Lung microvascular endothelial cell (primary cell): ENCODE data around the gene PCDHAC1. TPM values are rescaled to one million over a fixed set of nuclear protein-coding genes. Genes with fewer than 3 reads are reported as not detected.
"Not testable (repeated sequence)": the region's sequence is repeated elsewhere in the genome, so short reads cannot be mapped to it uniquely, and the experiment has no call there.

Experiments used
- DNase-seq, 2 donors: peaks; one replicate each; pipeline versions ENCODE4 v3.0.0 to v3.0.0-alpha.2; 2010; ENCODE audit warnings: low read depth in 2 of 2
- total RNA-seq: library from RNA; depleted of rRNA; stranded (reverse); fragments of >200 nt; gene quantifications from 2 replicates; pipeline ENCODE4 v1.2.1, GENCODE V29; 2014

Gene PCDHAC1
- total RNA-seq, result under 0.01 TPM in 2 replicates

- no peak for DNase-seq
These were observed at the start of gene PCDHAC1 for GRCh38 chr5:140925806-140926442. Gene PCDHAC1 (plus strand): TSS chr5:140926299. CDS start chr5:140926893, 594 bp downstream.

DNA sequence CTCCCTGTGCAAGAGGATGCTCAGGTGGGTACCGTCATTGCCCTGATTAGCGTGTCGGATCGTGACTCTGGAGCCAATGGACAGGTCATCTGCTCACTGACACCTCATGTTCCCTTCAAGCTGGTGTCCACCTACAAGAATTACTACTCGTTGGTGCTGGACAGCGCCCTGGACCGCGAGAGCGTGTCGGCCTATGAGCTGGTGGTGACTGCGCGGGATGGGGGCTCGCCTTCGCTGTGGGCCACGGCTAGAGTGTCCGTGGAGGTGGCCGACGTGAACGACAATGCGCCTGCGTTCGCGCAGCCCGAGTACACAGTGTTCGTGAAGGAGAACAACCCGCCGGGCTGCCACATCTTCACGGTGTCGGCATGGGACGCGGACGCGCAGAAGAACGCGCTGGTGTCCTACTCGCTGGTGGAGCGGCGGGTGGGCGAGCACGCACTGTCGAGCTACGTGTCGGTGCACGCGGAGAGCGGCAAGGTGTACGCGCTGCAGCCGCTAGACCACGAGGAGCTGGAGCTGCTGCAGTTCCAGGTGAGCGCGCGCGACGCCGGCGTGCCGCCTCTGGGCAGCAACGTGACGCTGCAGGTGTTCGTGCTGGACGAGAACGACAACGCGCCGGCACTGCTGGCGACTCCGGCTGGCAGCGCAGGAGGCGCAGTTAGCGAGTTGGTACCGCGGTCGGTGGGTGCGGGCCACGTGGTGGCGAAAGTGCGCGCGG lies 49.4 kb upstream of the PCDHAC1 start:
- not testable (repeated sequence) for DNase-seq

- DNase-seq, result no peak
These were observed 48.9 kb upstream of the PCDHAC1 start for GRCh38 chr5:140877262-140877581.

DNA sequence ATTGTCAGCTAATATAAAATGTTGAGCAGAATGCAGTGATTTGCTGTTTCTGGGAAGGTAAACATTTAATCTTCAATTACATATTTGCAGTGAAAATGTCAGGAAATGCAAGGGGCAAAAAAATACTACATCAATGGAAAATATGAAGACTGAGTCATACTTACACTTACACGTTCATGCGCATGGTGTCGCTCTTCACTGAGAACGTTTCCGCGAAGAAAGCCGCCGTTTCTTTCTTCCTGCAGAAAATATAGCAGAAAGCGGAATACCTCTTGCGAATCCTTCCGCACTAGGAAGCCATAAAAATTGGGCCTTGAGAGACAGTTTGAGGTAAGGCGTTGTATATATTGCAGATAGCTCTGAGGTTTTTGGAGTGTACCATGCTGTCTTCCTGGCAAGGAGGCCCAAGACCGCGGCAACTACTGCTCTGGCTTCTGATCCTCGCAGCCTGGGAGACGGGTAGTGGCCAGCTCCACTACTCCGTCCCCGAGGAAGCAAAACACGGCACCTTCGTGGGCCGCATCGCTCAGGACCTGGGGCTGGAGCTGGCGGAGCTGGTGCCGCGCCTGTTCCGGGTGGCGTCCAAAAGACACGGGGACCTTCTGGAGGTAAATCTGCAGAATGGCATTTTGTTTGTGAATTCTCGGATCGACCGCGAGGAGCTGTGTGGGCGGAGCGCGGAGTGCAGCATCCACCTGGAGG lies 44.1 kb upstream of the PCDHAC1 start, which contains the start of gene PCDHA13:
PCDHA13 (plus strand) TSS at position 236 of the 702 bp plus-strand sequence; CDS start at position 381, 145 bp downstream.
- peak in 1 of 2 donors; percentile 8 for DNase-seq

DNA sequence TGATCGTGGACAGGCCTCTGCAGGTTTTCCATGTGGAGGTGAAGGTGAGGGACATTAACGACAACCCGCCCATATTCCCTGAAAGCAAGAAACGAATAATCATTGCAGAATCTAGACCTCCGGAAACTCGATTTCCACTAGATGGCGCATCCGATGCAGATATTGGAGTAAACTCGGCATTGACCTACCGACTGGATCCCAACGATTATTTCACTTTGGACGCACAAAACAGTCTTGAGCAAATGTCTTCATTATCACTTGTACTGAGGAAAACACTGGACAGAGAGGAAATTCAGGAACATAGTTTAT lies 43.6 kb upstream of the PCDHAC1 start:
- no peak for DNase-seq

GRCh38 chr5:140883373-140883772 lies 42.7 kb upstream of the PCDHAC1 start:
- DNase-seq, result no peak

DNA sequence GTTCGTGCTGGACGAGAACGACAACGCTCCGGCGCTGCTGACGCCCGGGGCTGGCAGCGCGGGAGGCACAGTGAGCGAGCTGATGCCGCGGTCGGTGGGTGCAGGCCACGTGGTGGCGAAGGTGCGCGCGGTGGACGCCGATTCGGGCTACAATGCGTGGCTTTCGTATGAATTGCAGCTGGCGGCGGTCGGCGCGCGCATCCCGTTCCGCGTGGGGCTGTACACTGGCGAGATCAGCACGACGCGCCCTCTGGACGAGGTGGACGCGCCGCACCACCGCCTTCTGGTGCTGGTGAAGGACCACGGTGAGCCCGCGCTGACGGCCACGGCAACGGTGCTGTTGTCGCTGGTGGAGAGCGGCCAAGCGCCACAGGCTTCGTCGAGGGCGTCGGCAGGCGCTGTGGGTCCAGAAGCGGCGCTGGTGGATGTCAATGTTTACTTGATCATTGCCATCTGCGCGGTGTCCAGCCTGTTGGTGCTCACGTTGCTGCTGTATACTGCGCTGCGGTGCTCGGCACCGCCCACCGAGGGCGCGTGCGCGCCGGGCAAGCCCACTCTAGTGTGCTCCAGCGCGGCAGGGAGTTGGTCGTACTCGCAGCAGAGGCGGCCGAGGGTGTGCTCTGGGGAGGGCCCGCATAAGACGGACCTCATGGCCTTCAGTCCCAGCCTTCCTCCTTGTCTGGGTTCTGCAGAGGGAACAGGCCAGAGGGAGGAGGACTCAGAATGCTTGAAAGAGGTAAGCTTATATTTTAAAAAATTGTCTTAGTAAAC lies 42.0 kb upstream of the PCDHAC1 start:
- no peak for DNase-seq

- DNase-seq, result no peak
These were observed 9.8 kb upstream of the PCDHAC1 start for GRCh38 chr5:140916325-140916724.

DNA sequence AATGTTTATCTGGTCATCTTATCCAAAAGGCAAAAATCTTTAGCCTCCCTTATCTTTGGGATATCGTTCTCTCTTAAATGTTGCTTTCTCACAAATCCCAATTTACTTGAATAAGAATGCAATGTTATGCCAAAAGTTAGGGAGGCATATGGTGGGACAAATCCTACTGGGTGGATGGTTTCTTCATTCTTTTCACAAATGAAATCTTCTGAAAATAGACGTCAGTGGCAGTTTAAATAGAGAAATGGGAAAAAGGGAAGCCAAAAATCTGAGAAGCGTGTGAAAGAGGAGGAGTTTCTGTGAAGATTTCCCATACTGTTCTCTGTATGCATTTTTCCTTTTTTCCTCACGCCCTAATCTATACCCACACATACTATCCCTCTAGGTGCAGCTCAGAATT lies 2.5 kb upstream of the PCDHAC1 start:
- no peak for DNase-seq

- DNase-seq, result peak; percentile 57 to 75
These were observed 536 bp downstream of the PCDHAC1 start for GRCh38 chr5:140926443-140927227.

DNA sequence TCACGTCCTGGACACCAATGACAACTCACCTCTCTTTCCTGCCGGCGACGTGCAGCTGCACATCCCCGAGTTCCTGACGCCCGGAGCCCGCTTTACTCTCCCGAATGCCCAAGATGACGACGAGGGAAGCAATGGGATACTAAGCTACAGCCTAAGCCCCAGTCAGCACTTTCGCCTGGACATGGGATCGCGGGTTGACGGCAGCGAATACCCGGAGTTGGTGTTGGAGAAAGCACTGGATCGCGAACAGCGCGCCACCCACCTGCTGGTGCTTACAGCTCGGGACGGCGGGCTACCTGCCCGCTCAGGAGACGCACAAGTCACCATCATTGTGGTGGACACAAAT lies 1.1 kb downstream of the PCDHAC1 start:
- no peak for DNase-seq

GRCh38 chr5:140934964-140935606 lies 9.0 kb downstream of the PCDHAC1 start:
- DNase-seq, result no peak

GRCh38 chr5:140946578-140946977 lies 20.5 kb downstream of the PCDHAC1 start:
- DNase-seq, result no peak

- no peak for DNase-seq
These were observed 25.5 kb downstream of the PCDHAC1 start for GRCh38 chr5:140951636-140952035.

- no peak for DNase-seq
These were observed 27.1 kb downstream of the PCDHAC1 start for GRCh38 chr5:140953234-140953633.

DNA sequence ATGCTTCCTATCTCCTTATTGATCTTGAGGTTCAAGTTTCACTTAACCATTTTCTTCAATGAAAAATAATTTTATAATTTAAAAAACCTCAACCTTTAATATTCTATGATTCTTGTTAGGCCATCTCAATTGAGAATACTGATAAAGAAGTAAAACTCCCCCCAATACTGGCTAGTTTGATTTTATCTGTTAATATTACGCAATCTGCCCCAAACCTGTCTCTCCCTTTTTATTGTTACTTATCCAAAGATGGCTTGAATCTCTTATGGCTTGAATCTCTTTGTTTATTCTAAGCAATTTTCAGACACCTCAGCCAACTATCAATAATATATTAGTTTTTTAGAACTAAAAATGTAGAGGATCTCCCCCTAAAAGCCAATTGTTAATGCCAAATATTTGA lies 36.1 kb downstream of the PCDHAC1 start:
- DNase-seq, result no peak

DNA sequence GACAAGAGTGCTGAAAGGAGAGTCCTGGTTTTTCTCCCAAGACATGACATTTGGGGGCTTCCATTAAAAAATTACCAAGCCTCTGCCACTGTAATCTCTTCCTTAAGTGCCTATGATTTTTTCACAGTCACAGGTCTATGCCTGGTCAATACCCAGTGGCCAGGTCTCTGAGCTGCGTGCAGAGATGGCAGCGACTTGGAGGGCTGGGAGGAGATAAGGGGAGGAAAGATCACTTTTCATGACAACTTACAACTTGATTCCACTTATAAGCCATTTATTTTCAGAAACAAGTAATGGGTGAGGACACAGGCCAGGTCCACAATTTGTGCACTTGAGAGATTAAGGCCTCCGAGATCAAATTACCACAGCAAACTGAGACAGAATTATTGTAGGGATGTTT lies 38.3 kb downstream of the PCDHAC1 start:
- no peak for DNase-seq

DNA sequence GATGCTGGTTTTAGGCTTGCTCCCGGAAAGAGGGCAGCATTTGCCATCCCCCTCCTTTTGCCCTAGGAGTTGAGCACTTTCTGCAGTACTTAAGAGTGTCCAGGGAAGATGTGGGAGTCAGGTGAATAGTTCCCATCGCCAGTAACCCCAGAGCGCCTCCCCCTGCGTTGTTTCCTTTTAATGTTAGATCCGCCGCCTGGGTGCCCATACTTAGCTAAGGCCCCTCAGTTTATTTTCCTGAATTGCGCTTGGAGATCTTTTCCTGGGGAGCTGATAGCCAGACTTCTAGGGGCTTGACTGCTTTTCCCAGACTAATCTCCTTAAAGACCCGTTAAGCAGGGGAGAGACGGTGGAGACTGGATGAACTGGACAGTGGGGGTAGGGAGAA lies 39.8 kb downstream of the PCDHAC1 start:
- no peak for DNase-seq

DNA sequence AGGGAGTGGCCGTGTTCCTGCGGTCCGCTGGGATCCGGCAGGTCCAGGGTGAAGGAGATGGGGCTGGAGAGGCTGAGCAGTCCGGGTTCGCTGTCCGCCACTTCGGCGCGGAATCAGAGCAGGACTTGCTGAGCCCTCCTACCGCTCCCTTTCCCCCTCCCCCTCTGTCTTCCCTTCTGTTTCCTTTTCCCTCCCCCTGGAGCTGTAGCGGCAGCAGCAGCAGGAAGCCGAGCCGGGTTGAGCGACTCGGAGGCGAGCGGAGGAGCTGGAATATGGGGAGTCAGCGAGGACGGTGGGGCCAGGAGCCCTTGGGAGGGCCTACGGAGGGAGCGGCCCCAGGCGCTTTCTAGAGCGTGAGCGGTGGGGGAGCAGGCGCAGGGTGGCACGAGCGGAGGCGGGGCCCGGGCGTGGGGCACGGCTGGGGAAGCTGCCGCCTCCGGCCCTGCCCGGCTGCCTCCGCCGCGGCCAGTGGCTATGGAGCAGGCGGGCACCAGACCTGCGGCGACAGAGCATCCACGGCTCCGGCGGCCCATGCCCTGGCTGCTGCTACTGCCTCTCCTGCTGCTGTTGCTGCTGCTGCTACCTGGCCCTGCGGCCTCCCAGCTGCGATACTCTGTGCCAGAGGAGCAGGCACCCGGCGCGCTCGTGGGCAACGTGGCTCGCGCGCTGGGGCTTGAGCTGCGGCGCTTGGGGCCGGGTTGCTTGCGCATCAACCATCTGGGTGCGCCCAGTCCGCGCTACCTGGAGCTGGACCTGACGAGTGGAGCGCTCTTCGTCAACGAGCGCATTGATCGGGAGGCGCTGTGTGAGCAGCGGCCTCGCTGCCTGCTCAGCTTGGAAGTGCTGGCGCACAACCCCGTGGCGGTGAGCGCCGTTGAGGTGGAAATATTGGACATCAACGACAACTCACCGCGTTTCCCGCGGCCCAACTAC lies 40.5 kb downstream of the PCDHAC1 start, which contains the start of gene PCDHAC2:
PCDHAC2 (plus strand) TSS at position 184 of the 933 bp plus-strand sequence; CDS start at position 475, 291 bp downstream.
- DNase-seq, result peak; percentile 11 to 31
